ENCODE data around the gene RENBP.

Gene RENBP

DNA sequence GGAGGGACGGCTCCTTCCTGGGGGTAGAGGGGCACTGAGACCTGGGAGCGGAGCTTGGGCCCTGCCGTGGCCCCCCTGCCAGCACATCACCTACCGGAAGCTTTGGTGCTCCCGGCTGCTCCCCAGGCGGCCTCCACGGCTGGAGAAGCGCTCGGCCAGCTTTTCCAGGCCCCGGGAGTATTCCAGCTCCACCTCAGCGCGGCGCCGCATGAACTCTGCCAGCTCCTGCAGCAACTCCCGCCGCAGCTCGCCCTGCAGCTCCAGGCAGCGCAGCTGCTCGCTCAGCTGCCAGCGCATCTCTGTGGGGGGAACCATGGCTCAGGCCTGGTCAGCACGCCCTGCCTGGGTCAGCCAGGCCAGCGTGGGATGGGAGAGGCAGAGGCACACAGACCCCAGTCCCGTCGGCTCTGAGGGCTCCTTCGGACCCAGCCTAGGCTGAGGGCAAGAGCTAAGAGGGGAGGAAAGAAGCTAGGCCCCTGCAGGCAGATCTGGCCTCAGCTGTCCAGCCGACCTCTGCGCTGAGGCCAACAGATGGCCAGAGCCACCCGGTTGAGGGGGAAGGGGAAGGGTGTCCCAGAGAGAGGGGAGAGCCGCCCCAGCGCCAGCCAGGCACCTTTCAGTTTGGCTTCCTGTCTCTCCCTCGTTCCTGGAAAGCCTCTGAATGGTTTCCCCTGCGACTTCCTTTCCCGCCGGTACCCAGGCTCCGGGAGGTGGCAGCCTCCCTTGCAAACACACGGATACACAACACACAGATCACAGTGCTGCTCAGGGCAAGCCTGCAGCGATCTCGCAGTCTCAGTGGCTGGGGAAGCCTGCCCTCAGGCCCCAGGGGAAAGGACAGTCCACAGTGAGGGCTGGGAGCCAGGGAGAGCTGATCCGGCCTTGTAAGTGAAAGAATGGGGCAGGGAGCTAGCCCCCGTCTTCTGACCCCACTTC is 22.7 kb downstream of the RENBP start:
- ChIA-PET CTCF (interaction anchor here (0.6 to 9.1 kb wide), 12 partner anchors 11 to 410 kb away, joined by 3 to 168 read pairs (median 4); partner anchors contain the start of genes NAA10 and RENBP), POLR2A (interaction anchor here (1.8 to 2.4 kb wide), 3 partner anchors 15 to 50 kb away, joined by 7 to 18 read pairs (median 12); partner anchors contain the start of genes HCFC1 and TMEM187)
- no peak for TF ChIP-seq MZF1 (tag by site-specific recombination; IDR thresholded peaks at IDR 0.05; ENCODE audit: borderline replicate concordance)
- TF ChIP-seq ZNF433 (tag by site-specific recombination; IDR thresholded peaks at IDR 0.05; ENCODE audit: low read depth) = no peak
- no peak for TF ChIP-seq ZNF335 (tag by site-specific recombination; conservative IDR thresholded peaks at IDR 0.05)
- TF ChIP-seq ZBTB7A (tag by site-specific recombination; IDR thresholded peaks at IDR 0.05; ENCODE audit: low read depth) = no peak
- TF ChIP-seq, protein P1, sequence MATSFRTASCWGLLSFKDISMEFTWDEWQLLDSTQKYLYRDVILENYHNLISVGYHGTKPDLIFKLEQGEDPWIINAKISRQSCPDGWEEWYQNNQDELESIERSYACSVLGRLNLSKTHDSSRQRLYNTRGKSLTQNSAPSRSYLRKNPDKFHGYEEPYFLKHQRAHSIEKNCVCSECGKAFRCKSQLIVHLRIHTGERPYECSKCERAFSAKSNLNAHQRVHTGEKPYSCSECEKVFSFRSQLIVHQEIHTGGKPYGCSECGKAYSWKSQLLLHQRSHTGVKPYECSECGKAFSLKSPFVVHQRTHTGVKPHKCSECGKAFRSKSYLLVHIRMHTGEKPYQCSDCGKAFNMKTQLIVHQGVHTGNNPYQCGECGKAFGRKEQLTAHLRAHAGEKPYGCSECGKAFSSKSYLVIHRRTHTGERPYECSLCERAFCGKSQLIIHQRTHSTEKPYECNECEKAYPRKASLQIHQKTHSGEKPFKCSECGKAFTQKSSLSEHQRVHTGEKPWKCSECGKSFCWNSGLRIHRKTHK (tag by site-specific recombination; IDR thresholded peaks at IDR 0.05) = no peak
- TF ChIP-seq, protein P2, sequence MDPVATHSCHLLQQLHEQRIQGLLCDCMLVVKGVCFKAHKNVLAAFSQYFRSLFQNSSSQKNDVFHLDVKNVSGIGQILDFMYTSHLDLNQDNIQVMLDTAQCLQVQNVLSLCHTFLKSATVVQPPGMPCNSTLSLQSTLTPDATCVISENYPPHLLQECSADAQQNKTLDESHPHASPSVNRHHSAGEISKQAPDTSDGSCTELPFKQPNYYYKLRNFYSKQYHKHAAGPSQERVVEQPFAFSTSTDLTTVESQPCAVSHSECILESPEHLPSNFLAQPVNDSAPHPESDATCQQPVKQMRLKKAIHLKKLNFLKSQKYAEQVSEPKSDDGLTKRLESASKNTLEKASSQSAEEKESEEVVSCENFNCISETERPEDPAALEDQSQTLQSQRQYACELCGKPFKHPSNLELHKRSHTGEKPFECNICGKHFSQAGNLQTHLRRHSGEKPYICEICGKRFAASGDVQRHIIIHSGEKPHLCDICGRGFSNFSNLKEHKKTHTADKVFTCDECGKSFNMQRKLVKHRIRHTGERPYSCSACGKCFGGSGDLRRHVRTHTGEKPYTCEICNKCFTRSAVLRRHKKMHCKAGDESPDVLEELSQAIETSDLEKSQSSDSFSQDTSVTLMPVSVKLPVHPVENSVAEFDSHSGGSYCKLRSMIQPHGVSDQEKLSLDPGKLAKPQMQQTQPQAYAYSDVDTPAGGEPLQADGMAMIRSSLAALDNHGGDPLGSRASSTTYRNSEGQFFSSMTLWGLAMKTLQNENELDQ (tag by site-specific recombination; IDR thresholded peaks at IDR 0.05; ENCODE audit: low read depth) = no peak
- TF ChIP-seq ZNF146 (tag by site-specific recombination; IDR thresholded peaks at IDR 0.05) = no peak
- no peak overlapping the region for H3K27ac ChIP-seq (ENCODE audit: extremely low read depth, low read depth, low read length)
- no peaks in the 10 kb centered on the region for H3K9me3 ChIP-seq (ENCODE audit: control insufficient read depth, insufficient read depth, low read depth, low read length)
- H3K4me1 ChIP-seq (ENCODE audit: control insufficient read depth, insufficient read depth, low read length) = no peaks in the 10 kb centered on the region
- H3K36me3 ChIP-seq (ENCODE audit: control insufficient read depth in 2 of 2, insufficient read depth in 1 of 2, low read length in 2 of 2) = no peaks in the 10 kb centered on the region
- H3K4me3 ChIP-seq (ENCODE audit: low read depth, low read length) = no peak overlapping the region

DNA sequence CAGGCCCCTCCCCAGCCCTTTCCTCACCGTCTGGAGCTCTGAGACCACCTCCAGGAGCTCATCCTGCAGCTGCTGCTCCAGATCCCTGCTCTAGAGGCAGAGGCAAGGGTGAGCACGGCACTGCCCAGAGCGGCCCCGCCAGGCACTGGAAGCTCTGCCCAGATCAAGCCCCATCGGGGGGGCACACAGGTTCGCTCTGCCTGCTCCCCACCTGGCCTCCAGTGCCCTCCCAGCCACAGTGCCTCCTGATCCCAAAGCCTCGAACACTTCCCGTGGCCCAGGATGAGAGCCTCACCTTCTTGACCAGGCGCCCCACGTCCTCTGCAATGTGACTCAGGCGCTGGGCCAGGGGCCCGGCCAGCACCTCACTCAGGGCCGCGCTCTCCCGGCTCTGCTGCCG is 23.4 kb downstream of the RENBP start:
- Histone ChIP-seq H3K36me3 (ENCODE audit: control insufficient read depth in 2 of 2, insufficient read depth in 1 of 2, low read length in 2 of 2) (no peaks in the 10 kb centered on the region), H3K4me1 (ENCODE audit: control insufficient read depth, insufficient read depth, low read length) (no peaks in the 10 kb centered on the region), H3K4me3 (ENCODE audit: low read depth, low read length) (no peak overlapping the region), H3K27ac (ENCODE audit: extremely low read depth, low read depth, low read length) (no peak overlapping the region), H3K9me3 (ENCODE audit: control insufficient read depth, insufficient read depth, low read depth, low read length) (no peaks in the 10 kb centered on the region)
- TF ChIP-seq ZNF837 (tag by site-specific recombination; IDR thresholded peaks at IDR 0.05) (no peak), ZNF561 (tag by site-specific recombination; IDR thresholded peaks at IDR 0.05; ENCODE audit: borderline replicate concordance) (no peak), SCRT1 (tag by site-specific recombination; IDR thresholded peaks at IDR 0.05; ENCODE audit: borderline replicate concordance) (no peak), ZNF610 (tag by site-specific recombination; IDR thresholded peaks at IDR 0.05; ENCODE audit: borderline replicate concordance) (no peak), ZNF121 (tag by site-specific recombination; IDR thresholded peaks at IDR 0.05) (no peak), ZNF670 (tag by site-specific recombination; IDR thresholded peaks at IDR 0.05; ENCODE audit: low read depth) (no peak), ZNF548 (tag by site-specific recombination; IDR thresholded peaks at IDR 0.05) (no peak), ZNF274 (IDR thresholded peaks at IDR 0.05; ENCODE audit: low read length) (no peak), ZNF274 (tag by site-specific recombination; IDR thresholded peaks at IDR 0.05; ENCODE audit: borderline replicate concordance) (no peak), MEIS1 (CRISPR knock-in tag; IDR thresholded peaks at IDR 0.05; ENCODE audit: borderline replicate concordance) (no peak), ZBTB48 (tag by site-specific recombination; IDR thresholded peaks at IDR 0.05) (no peak), ZNF514 (tag by site-specific recombination; IDR thresholded peaks at IDR 0.05) (no peak)
- TF ChIP-seq, protein P3, sequence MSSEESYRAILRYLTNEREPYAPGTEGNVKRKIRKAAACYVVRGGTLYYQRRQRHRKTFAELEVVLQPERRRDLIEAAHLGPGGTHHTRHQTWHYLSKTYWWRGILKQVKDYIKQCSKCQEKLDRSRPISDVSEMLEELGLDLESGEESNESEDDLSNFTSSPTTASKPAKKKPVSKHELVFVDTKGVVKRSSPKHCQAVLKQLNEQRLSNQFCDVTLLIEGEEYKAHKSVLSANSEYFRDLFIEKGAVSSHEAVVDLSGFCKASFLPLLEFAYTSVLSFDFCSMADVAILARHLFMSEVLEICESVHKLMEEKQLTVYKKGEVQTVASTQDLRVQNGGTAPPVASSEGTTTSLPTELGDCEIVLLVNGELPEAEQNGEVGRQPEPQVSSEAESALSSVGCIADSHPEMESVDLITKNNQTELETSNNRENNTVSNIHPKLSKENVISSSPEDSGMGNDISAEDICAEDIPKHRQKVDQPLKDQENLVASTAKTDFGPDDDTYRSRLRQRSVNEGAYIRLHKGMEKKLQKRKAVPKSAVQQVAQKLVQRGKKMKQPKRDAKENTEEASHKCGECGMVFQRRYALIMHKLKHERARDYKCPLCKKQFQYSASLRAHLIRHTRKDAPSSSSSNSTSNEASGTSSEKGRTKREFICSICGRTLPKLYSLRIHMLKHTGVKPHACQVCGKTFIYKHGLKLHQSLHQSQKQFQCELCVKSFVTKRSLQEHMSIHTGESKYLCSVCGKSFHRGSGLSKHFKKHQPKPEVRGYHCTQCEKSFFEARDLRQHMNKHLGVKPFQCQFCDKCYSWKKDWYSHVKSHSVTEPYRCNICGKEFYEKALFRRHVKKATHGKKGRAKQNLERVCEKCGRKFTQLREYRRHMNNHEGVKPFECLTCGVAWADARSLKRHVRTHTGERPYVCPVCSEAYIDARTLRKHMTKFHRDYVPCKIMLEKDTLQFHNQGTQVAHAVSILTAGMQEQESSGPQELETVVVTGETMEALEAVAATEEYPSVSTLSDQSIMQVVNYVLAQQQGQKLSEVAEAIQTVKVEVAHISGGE (tag by site-specific recombination; conservative IDR thresholded peaks at IDR 0.05; ENCODE audit: low read depth) = no peak
- ChIA-PET CTCF (interaction anchor here (0.6 to 9.1 kb wide), 5 partner anchors 10 to 312 kb away, joined by 3 to 168 read pairs (median 3); partner anchors contain the start of gene RENBP), POLR2A (no interaction called here)
